Colon (tissue), 2 donors: ENCODE results near the gene MAP1LC3B2.

ENCODE experiments used
- FAIRE-seq: peaks from 2 replicates; lab custom pipeline; 2012; peaks lifted over from hg19 to GRCh38; lab: Jason Lieb, UNC
- donor health status: control.
- donor health status: control.

MAP1LC3B2 gene

GRCh38 chr12:116538076-116538591 lies 21.0 kb upstream of the MAP1LC3B2 start:
- no peak for FAIRE-seq

GRCh38 chr12:116538682-116539305 lies 20.4 kb upstream of the MAP1LC3B2 start:
- FAIRE-seq: no peak

GRCh38 chr12:116539361-116539771 lies 19.8 kb upstream of the MAP1LC3B2 start:
- no peak for FAIRE-seq

GRCh38 chr12:116539905-116540482 lies 19.2 kb upstream of the MAP1LC3B2 start:
- no peak for FAIRE-seq

GRCh38 chr12:116540622-116541152 lies 18.5 kb upstream of the MAP1LC3B2 start:
- no peak for FAIRE-seq

- no peak for FAIRE-seq
Observed at GRCh38 chr12:116541547-116542344, 17.4 kb upstream of the MAP1LC3B2 start.

GRCh38 chr12:116542345-116542956 lies 16.7 kb upstream of the MAP1LC3B2 start:
- FAIRE-seq: no peak

- FAIRE-seq: no peak
Observed at GRCh38 chr12:116544656-116545055, 14.5 kb upstream of the MAP1LC3B2 start.

GRCh38 chr12:116545144-116545543 lies 14.0 kb upstream of the MAP1LC3B2 start:
- FAIRE-seq: no peak

GRCh38 chr12:116545936-116546335 lies 13.2 kb upstream of the MAP1LC3B2 start:
- no peak for FAIRE-seq

GRCh38 chr12:116547955-116548501 lies 11.2 kb upstream of the MAP1LC3B2 start:
- FAIRE-seq: no peak

GRCh38 chr12:116549993-116550392 lies 9.2 kb upstream of the MAP1LC3B2 start:
- FAIRE-seq: no peak

GRCh38 chr12:116551151-116551550 lies 8.0 kb upstream of the MAP1LC3B2 start:
- no peak for FAIRE-seq

GRCh38 chr12:116551619-116551951 lies 7.6 kb upstream of the MAP1LC3B2 start:
- FAIRE-seq: no peak

- no peak for FAIRE-seq
Observed at GRCh38 chr12:116551952-116552772, 7.0 kb upstream of the MAP1LC3B2 start.

GRCh38 chr12:116552773-116553373 lies 6.3 kb upstream of the MAP1LC3B2 start:
- FAIRE-seq: no peak

- FAIRE-seq: no peak
Observed at GRCh38 chr12:116556356-116556952, 2.7 kb upstream of the MAP1LC3B2 start.

GRCh38 chr12:116556964-116557698 lies 2.0 kb upstream of the MAP1LC3B2 start:
- FAIRE-seq: no peak

- no peak for FAIRE-seq
Observed at GRCh38 chr12:116558280-116559161, 660 bp upstream of the MAP1LC3B2 start.
